ENCODE data around the gene RBM33. TPM values are rescaled to one million over a fixed set of nuclear protein-coding genes. Genes with fewer than 3 reads are reported as not detected.

Gene RBM33
- total and polyA plus RNA-seq, 2 of the 8 experiments (the other 6 are each of a cell fraction or from before 2014, with no cell fraction given), result 16.5 to 64.6 TPM

- Histone ChIP-seq H2AFZ (ENCODE audit: low read length) (no peak overlapping the region), H3K9ac (replicated peaks in 1 of 4; ENCODE audit: extremely low read depth in 1 of 4, low read depth in 3 of 4, low read length in 3 of 4) (no peak overlapping the region), H2BK12ac (ENCODE audit: low read depth, low read length) (no peak overlapping the region), H3K79me2 (ENCODE audit: control insufficient read depth in 1 of 2, insufficient read depth in 2 of 2, low read length in 2 of 2) (peaks cover 0 to 58% of the 10 kb centered on the region in 2 experiments; a peak in 3 of 4 replicates), H3K23ac (ENCODE audit: insufficient read length) (no peak overlapping the region), H3K79me1 (ENCODE audit: low read depth, low read length) (no peaks in the 10 kb centered on the region; the same call in 1 of the 2 replicates), H3K9me3 (ENCODE audit: insufficient read depth in 2 of 2, low read depth in 1 of 2, low read length in 1 of 2) (peaks cover 0 to 2% of the 10 kb centered on the region in 2 experiments; a peak in 1 of 4 replicates), H4K8ac (ENCODE audit: extremely low read depth, insufficient read depth, low read length) (no peak overlapping the region), H4K20me1 (replicated peaks in 1 of 2; ENCODE audit: control insufficient read depth in 1 of 2, insufficient read depth in 2 of 2, low read length in 2 of 2) (peaks cover 3 to 7% of the 10 kb centered on the region in 2 experiments), H4K91ac (replicated peaks; ENCODE audit: insufficient read length, low read length) (no peak overlapping the region), H2BK120ac (replicated peaks; ENCODE audit: low read depth, low read length) (no peak overlapping the region), H2BK5ac (ENCODE audit: low read depth, low read length) (no peak overlapping the region), H2BK20ac (ENCODE audit: low read length) (no peak overlapping the region), H3K4me1 (replicated peaks in 1 of 4; ENCODE audit: control insufficient read depth in 3 of 4, insufficient read depth in 4 of 4, low read length in 3 of 4) (peaks cover 0 to 4% (median 0%) of the 10 kb centered on the region in 4 experiments; a peak in 1 of 7 replicates), H3K27ac (ENCODE audit: low read depth, low read length) (no peak overlapping the region), H3K4me2 (ENCODE audit: insufficient read depth in 1 of 2, low read depth in 2 of 2, low read length in 2 of 2) (no peak overlapping the region), H3K27me3 (replicated peaks in 1 of 4; ENCODE audit: control insufficient read depth in 3 of 4, extremely low read depth in 1 of 4, insufficient read depth in 3 of 4, low read length in 3 of 4) (no peaks in the 10 kb centered on the region), H2BK15ac (ENCODE audit: low read length) (no peak overlapping the region), H3K23me2 (ENCODE audit: low read depth, low read length) (no peaks in the 10 kb centered on the region), H3K56ac (replicated peaks; ENCODE audit: insufficient read length, low read depth, low read length) (no peak overlapping the region), H3K18ac (ENCODE audit: extremely low read depth, low read length) (no peak overlapping the region), H2AK5ac (ENCODE audit: low read depth, low read length) (no peak overlapping the region), H3K14ac (ENCODE audit: insufficient read length) (no peak overlapping the region), H4K5ac (ENCODE audit: insufficient read length, low read depth, low read length) (no peak overlapping the region), H3K4me3 (ENCODE audit: extremely low read depth in 1 of 4, insufficient read depth in 2 of 4, low read depth in 3 of 4, low read length in 4 of 4) (no peak overlapping the region), H3K4ac (replicated peaks; ENCODE audit: insufficient read length, low read depth, low read length) (no peak overlapping the region), H3K36me3 (ENCODE audit: control insufficient read depth in 2 of 4, insufficient read depth in 4 of 4, low read length in 3 of 4) (peaks cover 0 to 13% (median 5%) of the 10 kb centered on the region in 4 experiments; a peak in 4 of 8 replicates)
- 85% methylated on average over 2 of the region's 2 CpGs; no CpG with 5 or more reads in 1 of the 2 experiments for WGBS, 2 experiments (ENCODE audit: extremely low coverage in 1 of 2, insufficient coverage in 1 of 2, insufficient read length in 1 of 2, insufficient replicate concordance in 2 of 2, low coverage in 1 of 2, low lambda C conversion rate in 2 of 2, missing lambda C conversion rate in 1 of 2)
- CTCF ChIA-PET (ENCODE audit: partially characterized antibody), result interaction anchor here (1.0 to 2.1 kb wide), 2 partner anchors 39 to 87 kb away, joined by 4 to 6 read pairs; no protein-coding TSS in a partner anchor
- FAIRE-seq (no peak), DNase-seq (ENCODE audit: low read depth in 1 of 2, low spot score in 2 of 2) (no peak)
- POLR2A ChIA-PET (ENCODE audit: partially characterized antibody), result no interaction called here
- no peak for TF ChIP-seq BACH1 (IDR thresholded peaks at IDR 0.05; ENCODE audit: low read length)
- no peak for TF ChIP-seq POLR2AphosphoS5 (IDR thresholded peaks at IDR 0.05; ENCODE audit: low read depth, low read length)
- TF ChIP-seq CHD1 (IDR thresholded peaks at IDR 0.05; ENCODE audit: low read depth, low read length), result no peak
- TF ChIP-seq RXRA (IDR thresholded peaks at IDR 0.05; ENCODE audit: insufficient read depth, low read depth, low read length), result no peak
- no peak for TF ChIP-seq SUZ12 (IDR thresholded peaks at IDR 0.05; ENCODE audit: low read length)
- TF ChIP-seq EGR1 (IDR thresholded peaks at IDR 0.05; ENCODE audit: borderline replicate concordance, low read depth, low read length), result no peak
- no peak for TF ChIP-seq HDAC2 (IDR thresholded peaks at IDR 0.05; ENCODE audit: borderline replicate concordance in 1 of 2, low read depth in 2 of 2, low read length in 2 of 2)
- TF ChIP-seq KDM4A (IDR thresholded peaks at IDR 0.05; ENCODE audit: low read depth, low read length, severe bottlenecking), result no peak
- no peak for TF ChIP-seq EZH2 (IDR thresholded peaks at IDR 0.05; ENCODE audit: low read depth, low read length, severe bottlenecking)
- TF ChIP-seq SIX5 (IDR thresholded peaks at IDR 0.05; ENCODE audit: low read depth, low read length), result no peak
- no peak for TF ChIP-seq CBX5 (IDR thresholded peaks at IDR 0.05; ENCODE audit: low read depth, low read length)
- no peak for TF ChIP-seq SP2 (IDR thresholded peaks at IDR 0.05; ENCODE audit: low read length)
- TF ChIP-seq CHD2 (IDR thresholded peaks at IDR 0.05; ENCODE audit: low read length), result no peak
- no peak for TF ChIP-seq RAD21 (IDR thresholded peaks at IDR 0.05 in 1 of 2, conservative IDR thresholded peaks at IDR 0.05 in 1 of 2; ENCODE audit: low read depth in 2 of 2, low read length in 2 of 2)
- TF ChIP-seq HDAC6 (IDR thresholded peaks at IDR 0.05; ENCODE audit: low read depth, low read length), result no peak
Measured at GRCh38 chr7:155685791-155686160, 41.3 kb downstream of the RBM33 start.
